Tibial nerve (tissue), 4 donors: ENCODE data around the gene JARID2. TPM values are rescaled to one million over a fixed set of nuclear protein-coding genes. Genes with fewer than 3 reads are reported as not detected.

Experiments
- DNase-seq, 2 donors: peaks; one replicate each; pipeline ENCODE4 v3.0.0-alpha.2; 2019; ENCODE audit warnings: low spot score in 2 of 2
- H3K27ac ChIP-seq, 4 donors: fragments of 200-600 bp; sonication (generic) in 3 of 4; one replicate each; pipeline ENCODE4 v1.5.1; 2017 to 2019; ENCODE audit warnings: mild to moderate bottlenecking in 1 of 4
- H3K27me3 ChIP-seq, 2 donors: fragments of 200-600 bp; sonication (generic) in 1 of 2; one replicate each; pipeline versions ENCODE4 v1.5.1 to v1.6.0; 2017 to 2019
- H3K36me3 ChIP-seq, 3 donors: fragments of 200-600 bp; sonication (generic); one replicate each; pipeline ENCODE4 v1.5.1; 2018 to 2019
- H3K4me1 ChIP-seq, 4 donors: fragments of 200-600 bp; sonication (generic) in 3 of 4; one replicate each; pipeline ENCODE4 v1.5.1; 2017 to 2019
- H3K4me3 ChIP-seq, 4 donors: fragments of 200-600 bp; sonication (generic) in 3 of 4; one replicate each; pipeline ENCODE4 v1.5.1; 2017 to 2019; ENCODE audit warnings: mild to moderate bottlenecking in 1 of 4, moderate library complexity in 1 of 4
- H3K9me3 ChIP-seq, 4 donors: fragments of 200-600 bp; sonication (generic) in 3 of 4; one replicate each; pipeline ENCODE4 v1.5.1; 2017 to 2019
- CTCF ChIP-seq, 5 experiments: fragments of 200-600 bp in 3 of 5; fragments of 450-650 bp in 2 of 5; sonication (generic) in 3 of 5; IDR thresholded peaks; one replicate each; pipeline ENCODE4 v1.5.1; 2016 to 2019; ENCODE audit warnings: antibody characterized with exemption in 5 of 5, mild to moderate bottlenecking in 3 of 5, moderate library complexity in 2 of 5
- EP300 ChIP-seq, 2 donors: sonication (generic); formaldehyde crosslinking; IDR thresholded peaks; one replicate each; pipeline ENCODE4 v1.6.1; 2017; ENCODE audit warnings: antibody characterized with exemption in 2 of 2, mild to moderate bottlenecking in 1 of 2
- POLR2A ChIP-seq, 2 donors: fragments of 450-650 bp; IDR thresholded peaks; one replicate each; pipeline ENCODE4 v1.6.1; 2017; ENCODE audit warnings: antibody characterized with exemption in 2 of 2, mild to moderate bottlenecking in 2 of 2, moderate library complexity in 2 of 2
- WGBS, 2 donors: methylation state at CpG; one replicate each; pipeline ENCODE4 v1.1.5; 2018; 5-methylcytosine and 5-hydroxymethylcytosine counted together
- total RNA-seq, 4 donors: library from RNA; depleted of rRNA; stranded (reverse); fragments of >200 nt; gene quantifications; one replicate each; pipeline ENCODE4 v1.1.0, GENCODE V29; 2016

JARID2 gene
- total RNA-seq, 4 donors from 2014 or later, result 9.0 to 26.1 (median 9.8) TPM

- H3K4me1 ChIP-seq, result peaks cover 0 to 41% (median 18%) of the 10 kb centered on the region in 4 donors
- TF ChIP-seq EP300 (IDR thresholded peaks at IDR 0.05) (no peak), POLR2A (IDR thresholded peaks at IDR 0.05) (no peak), CTCF (IDR thresholded peaks at IDR 0.05) (no peak)
- no peak for DNase-seq
These were observed 1.0 kb downstream of the JARID2 start for GRCh38 chr6:15246666-15247499.

GRCh38 chr6:15247500-15248450 lies 1.9 kb downstream of the JARID2 start:
- Histone ChIP-seq H3K4me3 (peak overlapping the region; percentile 78 to 95 (median 84)), H3K9me3 (no peaks in the 10 kb centered on the region), H3K36me3 (no peaks in the 10 kb centered on the region), H3K4me1 (peaks cover 0 to 47% (median 20%) of the 10 kb centered on the region in 4 donors), H3K27ac (peak overlapping the region; percentile 76 to 99 (median 88)), H3K27me3 (no peaks in the 10 kb centered on the region)
- WGBS, 2 donors, result 0% methylated on average over 16 to 23 of the region's 75 CpGs
- no peak for TF ChIP-seq POLR2A (IDR thresholded peaks at IDR 0.05)
- peak; percentile 11 to 76 (median 59) for TF ChIP-seq CTCF (IDR thresholded peaks at IDR 0.05)
- TF ChIP-seq EP300 (IDR thresholded peaks at IDR 0.05), result peak in 1 of 2 donors; percentile 13
- peak; percentile 33 to 34 for DNase-seq

More at GRCh38 chr6:15246666-15247499, 1.0 kb downstream of the JARID2 start:
- 0 to 1% methylated on average over 18 of the region's 18 CpGs for WGBS, 2 donors
- peak overlapping the region; percentile 78 to 95 (median 84) for H3K4me3 ChIP-seq
- H3K36me3 ChIP-seq, result no peaks in the 10 kb centered on the region
- peak overlapping the region in 3 of 4 donors; percentile 85 to 99 (median 89) for H3K27ac ChIP-seq
- no peaks in the 10 kb centered on the region for H3K9me3 ChIP-seq
- no peaks in the 10 kb centered on the region for H3K27me3 ChIP-seq

- Histone ChIP-seq H3K27ac (peak overlapping the region; percentile 76 to 99 (median 93)), H3K27me3 (no peaks in the 10 kb centered on the region), H3K4me1 (peaks cover 0 to 42% (median 22%) of the 10 kb centered on the region in 4 donors), H3K36me3 (no peaks in the 10 kb centered on the region), H3K9me3 (no peaks in the 10 kb centered on the region), H3K4me3 (peak overlapping the region; percentile 59 to 95 (median 82))
- 0 to 1% methylated on average over 47 to 55 of the region's 83 CpGs for WGBS, 2 donors
- peak; percentile 88 to 94 for DNase-seq
- peak in 1 of 2 donors; percentile 33 for TF ChIP-seq POLR2A (IDR thresholded peaks at IDR 0.05)
- peak in 1 of 2 donors; percentile 77 for TF ChIP-seq EP300 (IDR thresholded peaks at IDR 0.05)
- peak in 4 of 5 experiments; percentile 20 to 43 (median 29) for TF ChIP-seq CTCF (IDR thresholded peaks at IDR 0.05)
These were observed 2.8 kb downstream of the JARID2 start for GRCh38 chr6:15248451-15249370.

- H3K27ac ChIP-seq, result peak overlapping the region; percentile 76 to 99 (median 93)
- no peak for DNase-seq
- TF ChIP-seq EP300 (IDR thresholded peaks at IDR 0.05) (no peak), POLR2A (IDR thresholded peaks at IDR 0.05) (no peak), CTCF (IDR thresholded peaks at IDR 0.05) (no peak)
- peak overlapping the region; percentile 59 to 95 (median 82) for H3K4me3 ChIP-seq
- 10 to 12% methylated on average over 9 of the region's 9 CpGs for WGBS, 2 donors
- H3K27me3 ChIP-seq, result no peaks in the 10 kb centered on the region
- no peaks in the 10 kb centered on the region for H3K9me3 ChIP-seq
- no peaks in the 10 kb centered on the region for H3K36me3 ChIP-seq
- H3K4me1 ChIP-seq, result peaks cover 0 to 42% (median 23%) of the 10 kb centered on the region in 4 donors
These were observed 3.6 kb downstream of the JARID2 start for GRCh38 chr6:15249371-15250019.
